ENCODE data around the gene TMEM200C.

- TF ChIP-seq POLR2A (IDR thresholded peaks at IDR 0.05; ENCODE audit: low read depth, low read length) (no peak), TAF1 (IDR thresholded peaks at IDR 0.05; ENCODE audit: borderline replicate concordance, low read depth, low read length) (no peak), POLR2AphosphoS5 (IDR thresholded peaks at IDR 0.05; ENCODE audit: low read depth, low read length) (no peak)
Measured at GRCh38 chr18:5914951-5915350, 19.6 kb upstream of the TMEM200C start.
